IPS-NIHi7 (cell line): ENCODE results near the gene PIAS1.
"Not testable (repeated sequence)": the region's sequence is repeated elsewhere in the genome, so short reads cannot be mapped to it uniquely, and the experiment has no call there.

Experiments used
- DNase-seq: peaks from one replicate; pipeline ENCODE4 v3.0.0; 2012; ENCODE audit warnings: mixed read lengths; ENCODE audit errors: extremely low spot score

PIAS1 gene

DNA sequence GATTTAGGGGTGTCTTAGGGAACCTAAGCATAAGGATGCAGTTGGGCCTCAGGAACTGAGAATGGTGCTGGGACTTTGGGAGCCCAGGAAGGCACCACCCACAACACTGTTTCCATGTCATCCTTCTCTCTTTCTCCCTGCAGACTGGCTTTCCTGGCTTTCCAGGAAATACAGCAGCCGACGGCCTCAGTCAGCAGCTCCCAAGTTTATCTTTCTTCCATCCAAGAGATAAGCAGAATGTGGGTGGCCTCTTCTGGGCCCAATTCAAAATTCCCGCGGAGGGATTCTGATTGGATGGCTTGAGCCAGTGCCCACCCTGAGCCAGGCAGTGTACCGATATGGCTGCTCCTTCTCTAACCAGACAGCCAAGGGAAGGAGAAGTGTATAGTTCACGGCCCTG is 179.9 kb downstream of the PIAS1 start:
- DNase-seq, result no peak

DNA sequence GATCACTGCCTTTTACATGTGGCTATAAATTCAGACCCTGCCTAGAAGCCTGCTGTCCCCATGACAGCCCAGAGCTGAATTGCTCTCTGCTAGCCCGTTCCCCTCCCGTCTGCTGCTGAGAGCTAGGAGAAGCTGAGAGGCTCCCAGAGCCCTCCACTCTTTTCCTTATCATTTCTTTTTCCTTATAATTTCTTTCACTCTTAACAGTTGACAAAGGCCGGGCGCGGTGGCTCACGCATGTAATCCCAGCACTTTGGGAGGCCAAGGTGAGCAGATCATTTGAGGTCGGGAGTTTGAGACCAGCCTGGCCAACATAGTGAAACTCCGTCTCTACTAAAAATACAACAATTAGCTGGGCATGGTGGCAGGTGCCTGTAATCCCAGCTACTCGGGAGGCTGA is 180.4 kb downstream of the PIAS1 start:
- not testable (repeated sequence) for DNase-seq

DNA sequence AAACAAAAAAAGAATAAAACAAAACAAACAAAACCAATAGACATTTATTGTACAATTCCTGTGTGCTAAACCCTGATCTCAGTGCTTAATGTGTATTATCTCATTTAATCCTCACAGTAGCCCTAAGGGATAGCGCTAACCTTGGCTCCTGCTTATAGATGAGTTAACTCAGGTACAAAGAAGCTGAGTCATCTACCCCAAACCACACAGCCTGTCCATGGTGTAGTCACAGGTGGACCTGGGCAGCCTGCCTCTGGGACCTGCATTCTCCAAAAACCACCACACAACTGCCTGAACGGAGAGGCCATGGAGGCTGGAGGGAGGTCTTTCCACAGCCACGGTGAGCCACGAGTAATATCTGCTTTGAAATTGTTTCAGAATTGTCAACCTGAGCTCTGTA is 180.9 kb downstream of the PIAS1 start:
- no peak for DNase-seq

DNA sequence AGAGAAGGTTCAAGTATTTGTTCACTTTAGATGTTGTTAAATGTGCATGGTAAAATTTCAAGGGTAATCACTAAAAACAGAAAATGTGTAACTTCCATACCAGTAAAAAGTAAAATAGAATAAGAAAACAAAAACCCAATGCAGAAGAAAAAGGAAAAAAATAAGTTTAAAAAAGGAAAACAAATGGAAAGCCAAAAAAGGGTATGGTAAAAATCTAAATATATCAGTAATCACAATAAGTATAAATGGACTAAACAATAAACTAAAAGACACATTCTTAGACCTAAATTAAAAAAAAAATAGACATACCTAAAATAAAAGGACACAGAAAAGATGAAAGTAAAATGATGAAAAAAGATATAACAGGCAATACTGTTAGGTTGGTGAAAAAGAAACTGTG is 184.9 kb downstream of the PIAS1 start:
- DNase-seq, result no peak

- no peak for DNase-seq
These were observed 187.2 kb downstream of the PIAS1 start for GRCh38 chr15:68241088-68241935.
